CD4-positive, alpha-beta T cell treated with Interleukin-10 for 1 hour (primary cell): ENCODE data around the gene PDF.
A peak's percentile ranks its signal among the peaks of the same experiment; 100 is the strongest.
"Not testable (repeated sequence)": the region's sequence is repeated elsewhere in the genome, so short reads cannot be mapped to it uniquely, and the experiment has no call there.

Experiments
- DNase-seq: peaks from one replicate; pipeline ENCODE4 v3.0.0-alpha.2; 2020

Gene PDF

GRCh38 chr16:69330286-69331109 is at the start of gene PDF:
TSS of gene PDF (minus strand) at chr16:69330588. CDS start at chr16:69330570, 18 bp downstream.
- peak; percentile 83 for DNase-seq

- no peak for DNase-seq
Measured at GRCh38 chr16:69378760-69379159, 48.4 kb upstream of the PDF start.

GRCh38 chr16:69378036-69378435 is 47.6 kb upstream of the PDF start:
- no peak for DNase-seq

GRCh38 chr16:69376393-69377059 is 46.1 kb upstream of the PDF start:
- no peak for DNase-seq

- no peak for DNase-seq
Measured at GRCh38 chr16:69373019-69373418, 42.6 kb upstream of the PDF start.

- DNase-seq = no peak
Measured at GRCh38 chr16:69371564-69371963, 41.2 kb upstream of the PDF start.

GRCh38 chr16:69368866-69369265 is 38.5 kb upstream of the PDF start:
- DNase-seq = no peak

GRCh38 chr16:69367980-69368379 is 37.6 kb upstream of the PDF start:
- DNase-seq = no peak

- DNase-seq = no peak
Measured at GRCh38 chr16:69366431-69366830, 36.0 kb upstream of the PDF start.

- DNase-seq = no peak
Measured at GRCh38 chr16:69365901-69366300, 35.5 kb upstream of the PDF start.

GRCh38 chr16:69364088-69364487 is 33.7 kb upstream of the PDF start:
- no peak for DNase-seq

- DNase-seq = no peak
Measured at GRCh38 chr16:69363281-69363717, 32.9 kb upstream of the PDF start.

- DNase-seq = not testable (repeated sequence)
Measured at GRCh38 chr16:69360070-69360469, 29.7 kb upstream of the PDF start.

- no peak for DNase-seq
Measured at GRCh38 chr16:69351309-69352027, 21.1 kb upstream of the PDF start, which contains the start of gene TMED6. TSS of gene TMED6 (minus strand) at chr16:69351786. CDS start at chr16:69351753, 33 bp downstream.

- DNase-seq = no peak
Measured at GRCh38 chr16:69350536-69351133, 20.2 kb upstream of the PDF start.

GRCh38 chr16:69349536-69349935 is 19.1 kb upstream of the PDF start:
- no peak for DNase-seq

- no peak for DNase-seq
Measured at GRCh38 chr16:69348222-69348621, 17.8 kb upstream of the PDF start.

- no peak for DNase-seq
Measured at GRCh38 chr16:69346683-69347082, 16.3 kb upstream of the PDF start.

- no peak for DNase-seq
Measured at GRCh38 chr16:69345923-69346322, 15.5 kb upstream of the PDF start.

GRCh38 chr16:69344171-69344570 is 13.8 kb upstream of the PDF start:
- DNase-seq = no peak

- DNase-seq = no peak
Measured at GRCh38 chr16:69340095-69340644, 9.8 kb upstream of the PDF start.

- peak; percentile 95 for DNase-seq
Measured at GRCh38 chr16:69339289-69340094, 9.1 kb upstream of the PDF start, which contains the start of the genes COG8 and NIP7. TSS of gene COG8 (minus strand) at chr16:69339564. CDS start at chr16:69339552, 12 bp downstream. TSS of gene NIP7 (plus strand) at chr16:69339772. CDS start at chr16:69339830, 58 bp downstream.
